Measurements from ENCODE around the gene SLMAP. TPM values are rescaled to one million over a fixed set of nuclear protein-coding genes. Genes with fewer than 3 reads are reported as not detected.

The SLMAP gene
- total and polyA plus RNA-seq, 2 of the 4 experiments (the other 2 are of a cell fraction) = 15.5 to 26.5 TPM

- ChIA-PET CTCF (interaction anchor here (0.7 to 1.4 kb wide), 2 partner anchors 15 to 30 kb away, joined by 3 read pairs; no protein-coding TSS in a partner anchor), POLR2A (ENCODE audit: unreplicated experiment) (no interaction called here)
- H4K5ac ChIP-seq (ENCODE audit: low read depth, low read length) = no peak overlapping the region
- H2AK5ac ChIP-seq (ENCODE audit: low read depth, low read length) = no peak overlapping the region
- dilution Hi-C loops (cut with HindIII; ENCODE audit: low sequenced_read_pairs, unreplicated experiment) = no loop called here
- no TSS peak for BruUV-seq (replicated peaks)
- no peak overlapping the region for H3K18ac ChIP-seq (ENCODE audit: low read depth, low read length)
- no peaks in the 10 kb centered on the region for H3K36me3 ChIP-seq (ENCODE audit: control insufficient read depth, insufficient read depth, low read length)
- H3K23ac ChIP-seq (ENCODE audit: low read depth, low read length) = no peak overlapping the region
- peaks cover 1% of the 10 kb centered on the region; the same call in 1 of the 2 replicates for H3K4me1 ChIP-seq (ENCODE audit: control insufficient read depth, insufficient read depth, low read length)
- DNase-seq = peak; percentile 54
- H3K9me3 ChIP-seq (ENCODE audit: control insufficient read depth, insufficient read depth, low read length) = no peaks in the 10 kb centered on the region
- no peak overlapping the region for H2BK15ac ChIP-seq (ENCODE audit: low read depth, low read length)
- WGBS, 2 experiments (ENCODE audit: extremely low coverage in 2 of 2, insufficient read length in 1 of 2) = no CpG with 5 or more reads among the region's 1 CpG
- no peak overlapping the region for H3K14ac ChIP-seq (replicated peaks; ENCODE audit: low read depth, low read length)
- no peak overlapping the region for H3K4me2 ChIP-seq (ENCODE audit: low read depth, low read length)
- H3K79me1 ChIP-seq (ENCODE audit: low read depth in 1 of 2, low read length in 2 of 2) = no peaks in the 10 kb centered on the region
- in situ Hi-C loops (cut with MboI; ENCODE audit: low sequenced_read_pairs) = no loop called here
- H2BK5ac ChIP-seq (ENCODE audit: low read depth, low read length, poor library complexity, severe bottlenecking) = no peak overlapping the region
- no peak overlapping the region for H2BK120ac ChIP-seq (ENCODE audit: low read depth, low read length)
- H3K27me3 ChIP-seq (ENCODE audit: control insufficient read depth, insufficient read depth, low read length) = no peaks in the 10 kb centered on the region
- H3K9ac ChIP-seq (ENCODE audit: low read depth, low read length) = no peak overlapping the region
- no peak overlapping the region for H3K56ac ChIP-seq (ENCODE audit: extremely low read depth, insufficient read depth, low read length)
- H4K91ac ChIP-seq (ENCODE audit: insufficient read depth, low read depth, low read length) = no peak overlapping the region
- no peaks in the 10 kb centered on the region for H4K20me1 ChIP-seq (ENCODE audit: insufficient read depth, low read length)
- H2BK20ac ChIP-seq (ENCODE audit: low read depth, low read length) = no peak overlapping the region
- no peak overlapping the region for H2AFZ ChIP-seq (replicated peaks; ENCODE audit: low read length, poor library complexity)
- ATAC-seq (ENCODE audit: low read depth) = peak; percentile 54
- intact Hi-C loops (cut with micrococcal nuclease) = no loop called here
- no peak overlapping the region for H3K4me3 ChIP-seq (ENCODE audit: insufficient read depth, low read depth, low read length)
- TF ChIP-seq MAFK (IDR thresholded peaks at IDR 0.05; ENCODE audit: low read depth, low read length) = peak; percentile 85
- no peak for TF ChIP-seq USF2 (IDR thresholded peaks at IDR 0.05; ENCODE audit: low read depth, low read length)
- no peak overlapping the region for H2AK9ac ChIP-seq (replicated peaks; ENCODE audit: low read depth, low read length, poor library complexity)
- no peak overlapping the region for H3K4ac ChIP-seq (ENCODE audit: low read depth, low read length)
- no peak overlapping the region for H4K8ac ChIP-seq (ENCODE audit: low read depth in 2 of 2, low read length in 2 of 2)
- no peak overlapping the region for H3K27ac ChIP-seq (ENCODE audit: insufficient read depth, low read length)
- no peaks in the 10 kb centered on the region for H3K9me1 ChIP-seq (ENCODE audit: insufficient read depth, low read length)
These were observed 12.6 kb upstream of the SLMAP start for GRCh38 chr3:57743496-57743895.
